Measurements from ENCODE around the gene MEGF9. TPM values are rescaled to one million over a fixed set of nuclear protein-coding genes. Genes with fewer than 3 reads are reported as not detected.

MEGF9 gene
- total RNA-seq, 1 experiment from 2014 or later: 8.3 TPM

DNA sequence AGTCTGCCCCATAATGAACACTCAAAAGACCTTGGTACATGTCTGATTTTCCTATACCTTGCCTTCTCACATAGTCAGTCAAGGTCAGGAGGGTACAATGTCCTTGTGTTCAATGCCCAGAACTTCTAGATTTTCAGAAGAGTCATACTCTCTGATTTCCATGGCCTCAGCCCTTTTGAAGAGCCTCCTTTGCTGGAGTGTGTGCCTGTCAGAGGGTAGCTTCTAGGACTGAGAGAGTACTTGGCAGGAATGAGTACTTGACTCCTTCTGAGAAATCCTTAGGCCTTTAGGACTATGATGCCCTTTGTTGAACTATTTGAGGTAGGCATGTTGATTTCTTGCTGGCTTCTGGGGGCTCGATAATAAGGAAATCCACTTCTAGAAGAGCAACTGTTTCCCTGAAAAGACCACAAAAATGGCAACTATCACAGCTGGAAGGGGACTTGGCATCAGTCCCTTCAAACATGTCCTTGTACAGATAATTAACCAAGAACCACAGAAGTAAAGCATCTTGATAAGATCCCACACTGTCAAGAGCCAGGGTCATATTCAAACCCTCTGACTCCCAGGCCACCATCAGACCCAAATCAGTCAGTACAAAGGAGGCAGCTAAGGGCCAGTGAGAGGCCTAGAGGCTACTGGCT is 10.6 kb upstream of the MEGF9 start:
- H3K27me3 ChIP-seq (ENCODE audit: insufficient read depth, low read length): no peaks in the 10 kb centered on the region
- no peaks in the 10 kb centered on the region for H3K79me2 ChIP-seq (ENCODE audit: insufficient read depth, low read length)
- H4K20me1 ChIP-seq (ENCODE audit: insufficient read depth): no peaks in the 10 kb centered on the region
- no peak overlapping the region for H3K27ac ChIP-seq (ENCODE audit: low read depth, low read length)
- TF ChIP-seq POLR2A (IDR thresholded peaks at IDR 0.05; ENCODE audit: borderline replicate concordance, extremely low read depth, insufficient read depth, insufficient read length) (no peak), FOSL1 (IDR thresholded peaks at IDR 0.05; ENCODE audit: low read depth) (no peak), JUND (IDR thresholded peaks at IDR 0.05) (no peak), POLR2AphosphoS5 (IDR thresholded peaks at IDR 0.05; ENCODE audit: low read depth, low read length) (no peak), SRF (IDR thresholded peaks at IDR 0.05; ENCODE audit: low read depth) (no peak), SIN3A (IDR thresholded peaks at IDR 0.05; ENCODE audit: low read depth) (no peak), TCF7L2 (IDR thresholded peaks at IDR 0.05; ENCODE audit: borderline replicate concordance, extremely low read depth, insufficient read depth, insufficient read length) (no peak), ELF1 (IDR thresholded peaks at IDR 0.05; ENCODE audit: borderline replicate concordance, low read depth) (no peak), CEBPB (IDR thresholded peaks at IDR 0.05; ENCODE audit: low read depth) (no peak), EZH2phosphoT487 (IDR thresholded peaks at IDR 0.05; ENCODE audit: borderline replicate concordance) (no peak), RAD21 (IDR thresholded peaks at IDR 0.05; ENCODE audit: low read depth) (no peak), EZH2 (IDR thresholded peaks at IDR 0.05) (no peak), CBX3 (IDR thresholded peaks at IDR 0.05; ENCODE audit: low read depth) (no peak), ZFX (IDR thresholded peaks at IDR 0.05) (no peak), YY1 (IDR thresholded peaks at IDR 0.05; ENCODE audit: extremely low read depth, insufficient replicate concordance, low read depth, low read length) (no peak)
- TF ChIP-seq, protein P1, sequence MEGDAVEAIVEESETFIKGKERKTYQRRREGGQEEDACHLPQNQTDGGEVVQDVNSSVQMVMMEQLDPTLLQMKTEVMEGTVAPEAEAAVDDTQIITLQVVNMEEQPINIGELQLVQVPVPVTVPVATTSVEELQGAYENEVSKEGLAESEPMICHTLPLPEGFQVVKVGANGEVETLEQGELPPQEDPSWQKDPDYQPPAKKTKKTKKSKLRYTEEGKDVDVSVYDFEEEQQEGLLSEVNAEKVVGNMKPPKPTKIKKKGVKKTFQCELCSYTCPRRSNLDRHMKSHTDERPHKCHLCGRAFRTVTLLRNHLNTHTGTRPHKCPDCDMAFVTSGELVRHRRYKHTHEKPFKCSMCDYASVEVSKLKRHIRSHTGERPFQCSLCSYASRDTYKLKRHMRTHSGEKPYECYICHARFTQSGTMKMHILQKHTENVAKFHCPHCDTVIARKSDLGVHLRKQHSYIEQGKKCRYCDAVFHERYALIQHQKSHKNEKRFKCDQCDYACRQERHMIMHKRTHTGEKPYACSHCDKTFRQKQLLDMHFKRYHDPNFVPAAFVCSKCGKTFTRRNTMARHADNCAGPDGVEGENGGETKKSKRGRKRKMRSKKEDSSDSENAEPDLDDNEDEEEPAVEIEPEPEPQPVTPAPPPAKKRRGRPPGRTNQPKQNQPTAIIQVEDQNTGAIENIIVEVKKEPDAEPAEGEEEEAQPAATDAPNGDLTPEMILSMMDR (IDR thresholded peaks at IDR 0.05 in 2 of 3, conservative IDR thresholded peaks at IDR 0.05 in 1 of 3; ENCODE audit: borderline replicate concordance in 1 of 3, insufficient read depth in 1 of 3, low read depth in 2 of 3, low read length in 2 of 3): no peak
- TF ChIP-seq, protein P2, sequence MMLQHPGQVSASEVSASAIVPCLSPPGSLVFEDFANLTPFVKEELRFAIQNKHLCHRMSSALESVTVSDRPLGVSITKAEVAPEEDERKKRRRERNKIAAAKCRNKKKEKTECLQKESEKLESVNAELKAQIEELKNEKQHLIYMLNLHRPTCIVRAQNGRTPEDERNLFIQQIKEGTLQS (IDR thresholded peaks at IDR 0.05): no peak
- TF ChIP-seq, protein P3, sequence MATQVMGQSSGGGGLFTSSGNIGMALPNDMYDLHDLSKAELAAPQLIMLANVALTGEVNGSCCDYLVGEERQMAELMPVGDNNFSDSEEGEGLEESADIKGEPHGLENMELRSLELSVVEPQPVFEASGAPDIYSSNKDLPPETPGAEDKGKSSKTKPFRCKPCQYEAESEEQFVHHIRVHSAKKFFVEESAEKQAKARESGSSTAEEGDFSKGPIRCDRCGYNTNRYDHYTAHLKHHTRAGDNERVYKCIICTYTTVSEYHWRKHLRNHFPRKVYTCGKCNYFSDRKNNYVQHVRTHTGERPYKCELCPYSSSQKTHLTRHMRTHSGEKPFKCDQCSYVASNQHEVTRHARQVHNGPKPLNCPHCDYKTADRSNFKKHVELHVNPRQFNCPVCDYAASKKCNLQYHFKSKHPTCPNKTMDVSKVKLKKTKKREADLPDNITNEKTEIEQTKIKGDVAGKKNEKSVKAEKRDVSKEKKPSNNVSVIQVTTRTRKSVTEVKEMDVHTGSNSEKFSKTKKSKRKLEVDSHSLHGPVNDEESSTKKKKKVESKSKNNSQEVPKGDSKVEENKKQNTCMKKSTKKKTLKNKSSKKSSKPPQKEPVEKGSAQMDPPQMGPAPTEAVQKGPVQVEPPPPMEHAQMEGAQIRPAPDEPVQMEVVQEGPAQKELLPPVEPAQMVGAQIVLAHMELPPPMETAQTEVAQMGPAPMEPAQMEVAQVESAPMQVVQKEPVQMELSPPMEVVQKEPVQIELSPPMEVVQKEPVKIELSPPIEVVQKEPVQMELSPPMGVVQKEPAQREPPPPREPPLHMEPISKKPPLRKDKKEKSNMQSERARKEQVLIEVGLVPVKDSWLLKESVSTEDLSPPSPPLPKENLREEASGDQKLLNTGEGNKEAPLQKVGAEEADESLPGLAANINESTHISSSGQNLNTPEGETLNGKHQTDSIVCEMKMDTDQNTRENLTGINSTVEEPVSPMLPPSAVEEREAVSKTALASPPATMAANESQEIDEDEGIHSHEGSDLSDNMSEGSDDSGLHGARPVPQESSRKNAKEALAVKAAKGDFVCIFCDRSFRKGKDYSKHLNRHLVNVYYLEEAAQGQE (IDR thresholded peaks at IDR 0.05; ENCODE audit: low read depth): no peak
- TF ChIP-seq, protein P4, sequence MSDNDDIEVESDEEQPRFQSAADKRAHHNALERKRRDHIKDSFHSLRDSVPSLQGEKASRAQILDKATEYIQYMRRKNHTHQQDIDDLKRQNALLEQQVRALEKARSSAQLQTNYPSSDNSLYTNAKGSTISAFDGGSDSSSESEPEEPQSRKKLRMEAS (IDR thresholded peaks at IDR 0.05): no peak
- POLR2A ChIA-PET: no interaction called here
- no peak overlapping the region for H3K4me2 ChIP-seq (ENCODE audit: low read length)
- no peak overlapping the region for H3K9ac ChIP-seq (ENCODE audit: low read length)
- ATAC-seq: no peak
- H3K36me3 ChIP-seq (ENCODE audit: control insufficient read depth in 1 of 2, insufficient read depth in 2 of 2, low read length in 2 of 2): no peaks in the 10 kb centered on the region
- H3K9me2 ChIP-seq (ENCODE audit: insufficient read depth): no peaks in the 10 kb centered on the region
- BruUV-seq (replicated peaks): no TSS peak
- DNase-seq (ENCODE audit: low read depth, low spot score): no peak
- intact Hi-C loops (cut with micrococcal nuclease): no loop called here
- CTCF ChIA-PET: no interaction called here
- H2AFZ ChIP-seq (ENCODE audit: low read depth, low read length, poor library complexity, severe bottlenecking): no peak overlapping the region
- no peak overlapping the region for H3K4me3 ChIP-seq (replicated peaks in 1 of 2; ENCODE audit: low read depth in 1 of 2, low read length in 2 of 2)
- no peaks in the 10 kb centered on the region for H3K4me1 ChIP-seq (ENCODE audit: control insufficient read depth in 1 of 2, insufficient read depth in 2 of 2, low read length in 2 of 2)
- no peaks in the 10 kb centered on the region for H3K9me3 ChIP-seq (ENCODE audit: control insufficient read depth in 1 of 2, insufficient read depth in 1 of 2, low read depth in 1 of 2, low read length in 2 of 2)
- RAD21 ChIA-PET (ENCODE audit: low non-redundant PET in 1 of 2, low total read pairs in 2 of 2, uncharacterized antibody in 2 of 2, unreplicated experiment in 2 of 2): no interaction called here
